SIG-M5 treated with dmso at 0.1 percent for 504 hours (cell line): ENCODE results near the gene CAMTA1.
"Not testable (repeated sequence)": the region's sequence is repeated elsewhere in the genome, so short reads cannot be mapped to it uniquely, and the experiment has no call there.

Experiments
- DNase-seq: peaks from one replicate; lab custom pipeline; 2025; ENCODE audit not compliant: unreplicated experiment; lab: John Stamatoyannopoulos, UW

Gene CAMTA1

DNA sequence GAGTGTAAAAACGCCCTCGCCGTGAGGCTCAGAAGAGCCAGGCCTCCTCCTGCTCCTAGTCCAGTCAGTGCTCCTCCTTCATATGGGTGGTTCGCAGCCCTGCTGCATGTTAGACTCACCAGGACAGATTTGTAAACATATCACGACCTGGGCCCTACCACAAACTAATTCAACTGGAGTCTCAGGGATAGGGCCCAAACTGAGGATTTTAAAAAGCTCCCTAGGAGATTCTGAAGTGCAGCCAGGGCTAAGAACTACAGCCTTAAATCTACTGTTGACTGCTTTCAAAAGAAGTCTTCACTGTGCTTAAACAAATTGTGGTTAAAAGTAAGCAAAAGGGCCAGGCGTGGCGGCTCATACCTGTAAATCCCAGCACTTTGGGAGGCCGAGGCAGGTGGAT lies 57.0 kb downstream of the CAMTA1 start:
- DNase-seq, result no peak

DNA sequence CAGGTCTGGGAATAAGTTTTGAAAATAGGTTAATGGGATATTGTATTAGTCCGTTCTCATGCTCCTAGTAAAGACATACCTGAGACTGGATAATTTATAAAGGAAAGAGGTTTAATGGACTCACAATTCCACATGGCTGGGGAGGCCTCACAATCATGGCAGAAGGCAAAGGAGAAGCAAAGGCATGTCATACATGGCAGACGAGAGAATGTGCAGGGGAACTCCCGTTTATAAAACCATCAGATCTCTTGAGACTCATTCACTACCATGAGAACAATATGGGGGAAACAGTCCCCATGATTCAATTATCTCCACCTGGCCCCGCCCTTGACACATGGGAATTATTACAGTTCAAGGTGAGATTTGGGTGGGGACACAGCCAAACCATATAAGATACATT lies 60.5 kb downstream of the CAMTA1 start:
- not testable (repeated sequence) for DNase-seq

DNA sequence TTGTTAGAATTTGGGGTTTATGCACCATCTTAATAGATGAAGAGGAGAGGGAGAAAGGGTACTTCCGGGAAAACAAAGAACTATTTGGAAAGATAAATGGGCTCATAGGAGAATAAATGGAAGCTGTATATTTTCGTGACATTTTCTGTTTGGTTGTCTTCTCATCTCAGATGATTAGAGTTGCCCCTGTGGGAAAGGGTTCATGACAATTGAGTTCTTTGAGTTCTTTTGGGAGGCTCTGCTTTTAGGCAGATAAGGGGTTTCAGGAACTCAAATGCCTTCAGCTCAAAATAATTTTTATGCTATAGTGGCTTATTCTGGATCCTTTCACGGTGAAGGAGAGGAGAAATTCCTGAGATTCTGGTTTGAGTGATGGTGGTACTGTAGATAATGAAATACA lies 63.6 kb downstream of the CAMTA1 start:
- no peak for DNase-seq

DNA sequence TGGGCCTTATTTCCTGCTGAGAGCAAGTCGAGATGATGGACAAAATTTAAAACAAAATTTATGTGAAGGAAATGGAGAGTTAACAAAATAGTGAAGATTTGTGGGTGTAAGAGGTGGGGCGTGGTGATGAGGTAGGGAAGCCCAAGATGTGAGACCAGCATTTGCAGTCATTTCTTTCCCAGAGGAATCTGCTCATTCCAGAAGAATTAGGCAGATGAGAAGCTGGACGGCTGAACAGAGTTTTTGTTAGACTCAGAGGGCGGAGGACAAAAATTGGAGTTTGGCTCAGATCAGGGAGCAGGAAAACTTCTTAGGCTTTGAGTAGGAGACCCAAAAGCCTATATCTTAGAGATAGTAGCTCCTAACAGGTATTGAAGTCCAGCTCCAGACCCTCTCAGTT lies 65.3 kb downstream of the CAMTA1 start:
- no peak for DNase-seq

DNA sequence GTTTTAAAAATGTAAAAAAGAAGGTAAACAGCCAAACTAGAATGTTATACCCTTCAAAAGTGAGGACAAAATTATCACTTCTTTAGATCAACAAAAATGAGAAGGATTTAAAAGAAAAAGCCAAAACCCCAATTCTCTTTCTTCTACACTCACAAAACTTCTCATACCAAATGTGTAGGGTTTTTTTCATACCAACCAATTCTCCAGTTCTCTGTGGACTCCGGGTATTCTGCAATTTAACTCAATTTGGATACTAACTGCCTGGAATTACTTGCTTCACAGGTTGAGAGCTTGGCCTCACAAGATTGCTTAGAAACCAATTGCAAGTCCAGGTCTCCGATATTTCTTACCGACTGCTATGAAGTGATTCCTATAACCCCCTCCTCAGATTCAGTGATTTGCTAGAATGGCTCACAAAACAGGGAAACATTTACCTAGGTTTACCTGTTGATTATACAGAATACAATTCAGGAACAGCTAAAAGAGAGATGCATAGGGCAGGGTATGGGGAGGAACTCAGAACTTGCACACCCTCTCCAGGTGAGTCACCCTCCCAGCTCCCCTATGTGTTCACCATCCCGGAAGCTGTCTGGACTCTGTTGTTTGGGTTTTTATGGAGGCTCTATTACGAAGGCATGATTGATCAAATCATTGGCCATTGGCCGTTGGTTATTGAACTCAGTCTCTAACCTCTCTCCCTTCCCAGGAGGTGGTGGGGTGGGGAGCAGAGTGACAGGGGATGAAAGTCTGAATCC lies 67.1 kb downstream of the CAMTA1 start:
- no peak for DNase-seq

DNA sequence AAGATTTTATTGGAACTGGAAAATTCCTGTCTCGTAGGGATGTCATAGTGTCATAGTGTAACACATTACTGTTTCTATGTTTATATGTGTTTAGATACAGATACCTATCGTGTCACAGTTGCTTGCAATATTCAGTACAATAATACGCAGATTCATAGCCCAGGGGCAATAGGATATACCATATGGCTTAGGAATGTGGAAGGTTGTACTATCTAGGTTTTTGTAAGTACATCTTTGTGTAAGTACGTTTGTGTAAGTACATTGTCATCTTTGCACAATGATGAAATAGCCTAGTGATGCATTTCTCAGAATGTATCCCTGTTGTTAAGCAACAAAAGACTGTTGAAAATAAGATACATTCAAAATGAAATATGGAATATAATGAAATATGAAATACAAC lies 68.9 kb downstream of the CAMTA1 start:
- no peak for DNase-seq

DNA sequence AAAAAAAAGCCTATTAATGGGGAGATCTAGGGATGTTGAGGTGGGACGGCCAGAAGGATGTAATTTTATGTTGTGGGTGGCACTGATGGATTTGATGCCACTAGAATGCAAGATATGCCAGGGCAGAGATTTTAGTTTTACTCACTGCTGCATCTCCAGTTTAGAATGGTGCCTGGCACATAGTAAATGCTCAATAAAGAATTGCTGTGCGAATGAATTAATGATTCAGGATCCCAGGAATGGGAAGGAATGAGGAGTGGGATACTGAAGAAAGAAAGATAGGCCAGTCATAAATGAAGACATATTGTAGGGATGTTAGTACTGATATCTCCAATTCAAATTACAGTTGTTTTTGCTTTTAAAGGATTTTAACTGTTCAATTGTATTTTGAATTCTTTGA lies 72.6 kb downstream of the CAMTA1 start:
- no peak for DNase-seq

DNA sequence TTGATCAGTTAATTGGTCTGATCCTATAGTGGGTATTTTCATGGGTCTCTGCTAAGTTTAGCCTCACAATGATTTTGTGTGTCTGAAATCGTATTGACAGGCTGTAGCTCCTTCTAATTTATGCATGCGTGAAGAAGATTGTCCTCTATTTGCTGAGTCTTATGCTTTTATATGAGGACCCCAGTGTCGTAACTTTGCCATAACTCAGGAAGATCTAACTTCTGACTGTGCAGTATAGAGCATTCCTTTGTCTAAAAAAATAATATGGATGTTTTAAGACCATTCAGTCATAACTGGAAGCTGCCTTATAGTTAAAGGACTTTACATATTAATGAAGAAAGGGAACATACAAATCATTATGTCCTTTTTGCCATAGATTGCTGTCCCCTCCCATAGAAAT lies 73.3 kb downstream of the CAMTA1 start:
- DNase-seq, result no peak

DNA sequence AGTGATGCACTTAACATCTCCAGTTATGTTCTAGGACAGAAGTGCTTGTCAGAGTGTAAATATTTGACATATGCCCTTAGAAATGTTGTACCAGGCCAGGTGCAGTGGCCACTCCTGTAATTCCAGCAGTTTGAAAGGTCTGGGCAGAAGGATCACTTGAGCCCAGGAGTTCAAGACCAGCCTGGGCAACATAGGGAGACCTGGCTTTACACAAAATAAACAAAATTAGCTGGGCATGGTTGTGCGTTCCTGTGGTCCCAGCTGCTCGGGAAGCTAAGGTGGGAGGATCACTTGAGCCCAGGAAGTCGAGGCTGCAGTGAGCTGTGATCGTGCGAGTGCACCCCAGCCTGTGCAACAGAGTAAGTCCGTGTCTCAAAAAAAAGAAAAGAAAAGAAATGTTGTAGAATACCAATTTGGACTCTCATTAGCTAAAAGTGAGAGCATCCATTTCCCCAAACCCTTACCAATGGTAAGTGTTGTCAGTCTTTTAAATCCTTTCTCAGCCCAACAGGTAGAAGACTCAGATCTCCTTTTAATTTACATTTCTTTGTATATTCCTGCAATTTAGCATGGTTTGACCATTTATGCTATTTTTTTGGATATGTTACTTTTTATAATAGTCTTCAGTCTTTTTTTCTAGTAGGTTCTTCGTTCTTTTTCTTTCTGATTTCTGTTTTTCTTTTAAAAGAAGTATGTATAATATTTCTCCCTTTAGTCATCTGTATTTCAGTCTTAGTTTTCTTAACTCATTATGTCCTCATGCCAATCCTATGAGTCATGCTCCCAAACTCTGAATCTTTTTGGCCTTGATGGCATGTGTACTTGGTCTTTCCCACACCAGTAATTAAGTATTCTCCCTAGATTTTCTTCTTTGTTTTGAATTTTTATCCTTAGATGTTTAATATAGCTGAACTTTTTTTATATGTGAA lies 74.4 kb downstream of the CAMTA1 start:
- DNase-seq, result no peak

DNA sequence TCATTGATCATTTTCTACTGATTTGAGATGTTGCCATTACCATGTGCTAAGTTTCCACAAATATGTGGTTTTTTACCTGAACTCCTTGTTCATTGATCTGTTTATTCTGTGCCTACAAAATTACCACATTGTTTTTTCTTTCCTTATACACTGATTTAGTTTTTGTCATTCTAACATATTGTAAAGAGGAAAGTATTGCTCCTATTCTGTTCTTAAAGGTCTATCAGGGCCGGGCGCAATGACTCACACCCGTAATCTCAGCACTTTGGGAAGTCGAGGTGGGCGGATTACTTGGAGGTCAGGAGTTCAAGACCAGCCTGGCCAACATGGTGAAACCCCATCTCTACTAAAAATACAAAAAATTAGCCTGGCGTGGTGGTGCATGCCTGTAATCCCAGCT lies 75.1 kb downstream of the CAMTA1 start:
- no peak for DNase-seq

DNA sequence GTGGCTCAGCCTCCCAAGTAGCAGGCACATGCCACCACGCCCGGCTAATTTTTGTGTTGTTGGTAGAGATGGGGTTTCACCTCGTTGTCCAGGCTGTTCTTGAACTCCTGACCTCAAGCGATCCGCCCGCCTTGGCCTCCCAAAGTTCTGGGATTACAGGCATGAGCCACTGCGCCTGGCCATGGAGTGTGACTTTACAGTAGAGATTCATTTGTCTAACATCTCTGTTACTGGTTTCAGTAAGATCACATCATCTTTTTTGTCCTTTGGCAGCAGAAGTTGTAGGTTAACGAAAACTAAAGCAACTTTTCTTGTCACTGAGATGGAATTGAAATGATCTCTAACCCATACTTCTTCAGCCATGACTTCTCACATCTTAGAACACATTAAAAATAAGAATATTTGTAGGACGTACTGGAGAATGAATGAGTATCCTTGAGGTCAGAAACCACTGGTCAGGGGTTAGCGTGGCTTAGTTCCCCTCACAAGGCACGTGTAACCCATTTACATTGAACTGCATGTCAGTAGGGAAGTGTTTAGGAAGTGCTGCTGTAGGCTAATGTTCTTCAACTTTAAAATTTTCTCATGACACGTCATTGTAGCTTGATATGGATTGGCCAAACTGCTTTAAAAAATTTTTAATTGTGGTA lies 75.9 kb downstream of the CAMTA1 start:
- DNase-seq, result no peak

DNA sequence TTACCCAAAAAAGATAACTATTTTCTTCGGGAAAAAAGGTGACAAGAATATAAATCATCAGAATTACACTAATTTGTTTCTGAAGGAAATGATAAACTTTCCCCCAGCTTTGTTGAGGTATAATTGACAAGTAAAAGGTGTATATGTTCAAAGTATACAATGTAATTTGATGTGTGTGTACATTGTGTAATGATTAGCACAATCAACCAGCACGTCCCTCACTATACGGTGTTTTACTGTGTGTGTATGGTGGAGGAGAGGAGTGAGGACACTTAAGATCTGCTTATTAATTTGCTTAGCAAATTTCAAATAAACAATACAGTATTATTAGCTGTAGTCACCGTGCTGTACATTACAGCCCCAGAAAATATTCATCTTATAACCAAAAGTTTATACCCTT lies 77.7 kb downstream of the CAMTA1 start:
- DNase-seq, result no peak

DNA sequence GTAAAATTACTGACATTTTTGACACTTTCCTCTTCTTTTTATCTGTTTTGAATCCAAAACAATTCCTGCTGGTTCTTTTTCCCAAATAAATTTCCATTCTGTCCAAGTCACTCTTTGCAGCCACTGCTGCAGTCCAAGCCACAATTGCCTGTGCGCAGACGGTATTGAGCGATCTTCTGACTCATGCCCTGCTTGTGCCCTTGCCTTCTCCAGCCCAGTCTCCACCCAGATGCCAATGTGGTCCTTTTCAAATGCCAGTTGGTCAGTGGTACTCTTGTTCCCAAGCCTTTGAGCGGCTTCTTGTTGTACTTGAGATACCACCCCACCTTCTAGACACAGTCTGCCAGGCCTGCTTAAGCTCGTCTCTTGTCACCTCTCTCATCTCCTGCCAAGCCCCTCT lies 78.9 kb downstream of the CAMTA1 start:
- DNase-seq, result no peak

DNA sequence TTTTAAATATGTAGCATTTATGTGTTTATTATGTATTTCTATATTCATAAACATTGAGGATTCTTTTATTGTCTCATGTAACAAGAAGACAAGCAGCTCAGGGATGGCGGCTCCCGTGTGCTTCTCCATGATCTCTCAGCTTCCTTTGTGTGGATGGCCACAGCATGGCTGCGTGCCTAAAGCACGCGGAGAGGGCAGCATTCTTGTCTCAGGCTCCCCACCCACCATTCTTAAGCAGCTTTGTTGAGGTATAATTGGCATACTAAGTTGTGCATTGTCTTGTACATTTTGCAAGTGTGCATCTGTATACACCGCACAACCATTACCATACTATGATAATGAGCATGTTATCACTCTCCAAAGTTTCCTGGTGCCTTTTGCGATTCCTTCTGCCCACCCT lies 81.6 kb downstream of the CAMTA1 start:
- no peak for DNase-seq

DNA sequence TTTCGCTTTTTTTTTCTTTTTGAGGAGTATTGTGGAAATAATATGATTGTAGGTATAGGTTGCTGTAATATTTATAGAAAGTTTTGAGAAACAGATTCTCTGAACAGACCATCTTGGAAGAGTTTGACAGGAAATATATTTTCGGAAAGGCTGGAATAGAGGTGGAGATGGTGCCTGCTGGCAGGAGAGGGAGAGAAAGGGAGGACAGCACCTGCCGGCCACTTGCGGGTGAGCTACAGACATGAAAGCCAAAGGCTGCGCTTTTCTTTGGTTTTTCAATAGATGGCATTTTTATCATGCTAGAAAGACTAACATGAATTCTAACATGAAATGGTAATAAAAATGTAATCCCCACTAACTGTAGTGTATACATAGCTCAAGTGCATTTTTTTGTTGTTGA lies 82.1 kb downstream of the CAMTA1 start:
- no peak for DNase-seq

DNA sequence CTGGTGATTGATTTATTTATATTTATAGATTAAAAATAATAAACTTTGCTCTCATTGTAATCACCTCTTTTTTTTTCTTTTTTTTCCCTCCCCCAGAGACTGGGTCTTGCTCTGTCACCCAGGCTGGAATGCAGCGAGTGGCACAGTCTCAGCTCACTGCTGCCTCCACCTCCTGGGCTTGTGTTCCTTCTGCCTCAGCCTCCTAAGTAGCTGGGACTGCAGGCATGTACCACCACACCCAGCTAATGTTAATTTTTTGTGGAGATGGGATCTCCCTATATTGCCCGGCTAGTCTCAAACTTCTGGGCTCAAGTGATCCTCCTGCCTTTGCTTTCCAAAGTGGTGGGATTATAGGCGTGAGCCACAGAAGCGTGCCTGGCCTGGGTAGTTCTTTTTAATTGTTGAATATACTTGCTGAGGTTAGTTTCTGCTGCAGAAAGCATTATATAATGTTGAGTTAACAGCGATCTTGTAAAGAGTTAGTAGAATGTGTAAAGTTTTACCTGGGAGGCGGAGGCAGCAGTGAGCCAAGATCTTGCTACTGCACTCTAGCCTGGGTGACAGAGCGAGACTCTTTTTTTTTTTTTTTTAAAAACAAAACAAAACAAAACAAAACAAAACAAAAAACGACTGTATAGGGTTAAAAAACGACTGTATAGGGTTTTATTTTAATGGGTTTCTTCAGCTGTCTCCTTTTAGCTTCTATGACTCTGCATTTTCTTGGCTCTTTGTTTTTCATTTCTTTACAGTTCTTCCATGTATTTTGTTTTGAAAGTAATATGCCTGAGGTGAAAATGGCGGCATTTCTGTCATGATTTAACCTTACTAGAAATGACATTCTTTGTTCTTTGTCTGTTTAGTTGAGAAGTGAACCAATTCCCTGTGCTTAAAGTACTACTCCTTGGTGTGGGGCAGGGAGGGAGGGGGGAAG lies 82.7 kb downstream of the CAMTA1 start:
- no peak for DNase-seq

DNA sequence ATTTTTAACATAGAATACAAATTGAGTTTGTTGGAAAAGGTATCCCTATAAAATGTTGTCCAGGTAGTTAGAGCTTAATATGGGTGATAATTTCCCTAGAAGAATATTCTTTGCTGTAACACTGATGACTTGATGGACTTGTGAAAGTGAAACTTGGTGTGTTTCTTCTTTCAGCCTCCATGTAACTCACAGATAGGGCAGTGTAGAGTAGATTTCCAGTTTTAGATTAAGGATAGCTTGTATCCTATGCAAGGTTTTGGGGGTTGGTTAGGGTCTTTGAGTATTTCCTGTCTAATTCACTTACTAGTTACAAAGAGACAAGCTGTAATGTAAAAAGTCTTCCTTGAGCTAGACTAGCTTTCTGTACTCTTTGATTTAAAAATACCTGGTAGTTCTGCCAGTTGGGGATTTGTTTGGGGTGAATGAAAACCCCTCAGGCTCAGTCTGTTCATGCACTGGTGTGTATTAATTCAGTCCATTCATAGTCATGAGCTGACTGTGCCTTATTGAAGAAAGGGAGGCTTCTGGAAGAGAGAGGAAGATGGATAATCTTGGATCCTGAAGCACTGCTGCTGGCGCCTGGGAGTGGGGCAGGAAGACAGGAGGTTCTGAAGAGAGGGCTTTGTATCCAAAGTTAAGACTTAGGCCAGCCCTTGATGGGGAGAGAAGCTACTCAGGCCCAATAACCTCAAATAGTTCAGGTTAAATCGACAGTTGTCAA lies 83.6 kb downstream of the CAMTA1 start:
- no peak for DNase-seq

DNA sequence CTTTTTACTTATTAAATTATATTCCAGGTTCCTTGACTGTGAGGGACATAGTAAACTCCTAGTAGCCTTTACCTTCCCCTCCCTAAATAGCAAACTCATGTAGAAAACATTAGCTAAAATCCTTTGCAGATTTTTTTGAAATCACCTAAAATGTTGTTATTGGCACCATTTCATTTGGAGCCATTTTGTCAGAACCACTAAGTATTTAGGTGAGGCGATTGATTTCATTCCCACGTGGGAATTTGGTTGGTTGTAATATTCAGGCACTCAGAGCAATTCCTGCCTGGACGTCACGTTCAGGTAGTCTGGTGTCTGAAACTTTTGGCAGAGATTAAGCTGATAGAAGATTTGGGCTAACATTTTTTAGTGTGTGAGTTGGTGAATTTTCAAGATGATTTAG lies 84.3 kb downstream of the CAMTA1 start:
- DNase-seq, result no peak

DNA sequence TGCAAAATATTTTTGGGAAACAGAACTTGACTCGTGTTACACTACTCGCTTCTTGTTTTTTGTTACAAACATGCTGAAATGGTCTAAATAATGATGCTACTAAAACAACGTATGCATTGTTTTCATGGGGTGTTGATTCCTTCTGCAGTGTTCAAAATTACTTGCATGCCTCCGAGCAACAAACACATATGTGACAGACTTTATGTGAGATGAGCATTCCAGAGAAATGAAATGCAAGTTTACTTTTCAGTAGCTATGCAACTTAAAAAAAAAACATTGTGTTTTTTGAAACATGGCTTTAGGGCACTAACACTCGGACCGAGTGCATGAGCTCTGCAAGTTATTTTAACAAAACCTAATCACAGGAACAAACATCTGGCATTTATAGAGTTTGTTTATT lies 84.8 kb downstream of the CAMTA1 start:
- DNase-seq, result no peak

DNA sequence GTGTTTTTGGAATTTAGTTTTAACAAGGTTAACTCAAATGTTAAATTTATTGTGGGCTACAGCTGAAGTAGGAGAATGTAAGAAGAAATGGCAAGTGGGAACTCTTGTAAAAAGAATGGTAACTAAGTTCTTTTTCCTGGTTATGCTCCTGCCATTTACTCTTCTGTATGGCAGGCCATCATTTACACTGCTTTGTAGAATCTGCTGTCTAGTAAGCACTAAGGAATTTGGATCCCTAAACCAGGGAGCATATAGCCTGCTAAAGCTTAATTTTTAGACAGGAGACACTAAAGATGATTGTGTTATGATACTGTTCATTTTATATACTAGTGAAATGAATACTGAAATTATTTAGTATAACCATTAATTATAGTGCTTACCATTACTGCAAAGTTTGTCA lies 85.3 kb downstream of the CAMTA1 start:
- DNase-seq, result no peak
